OCI-LY3 (cell line): Measurements from ENCODE around the gene CHDH.

Source experiments
- EZH2phosphoT487 ChIP-seq: fragments of 200-600 bp; shearing (Covaris generic); IDR thresholded peaks from 2 replicates; pipeline ENCODE4 v1.6.1; 2018; ENCODE audit warnings: antibody characterized with exemption, mixed run types, low read depth
- TF ChIP-seq, protein P1 (sequence below): fragments of 200-600, 300-600 bp; sonication (generic); IDR thresholded peaks from 2 replicates; pipeline ENCODE4 v1.5.1; 2014; ENCODE audit warnings: antibody characterized with exemption, low read length, low read depth

DNA sequence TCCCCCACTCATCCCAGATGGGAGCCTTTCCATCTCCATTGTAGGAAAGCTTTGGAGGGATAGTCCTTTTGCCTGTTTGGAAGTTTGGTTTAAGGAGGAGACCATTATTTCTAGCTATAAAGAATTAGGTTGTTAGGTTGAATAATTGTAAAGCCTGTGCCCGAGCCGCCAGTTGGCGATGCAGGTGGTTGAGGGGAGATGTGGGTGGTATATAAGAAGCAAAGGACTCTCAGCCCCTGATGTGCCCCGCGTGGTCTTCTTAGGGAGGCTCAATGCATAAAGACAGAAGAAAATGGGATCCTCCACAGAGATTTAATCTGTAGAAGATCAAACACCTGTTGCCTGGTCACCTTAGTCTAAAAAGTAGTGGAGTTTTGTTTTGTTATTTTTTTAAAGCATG lies 55.7 kb downstream of the CHDH start:
- TF ChIP-seq, protein P1, sequence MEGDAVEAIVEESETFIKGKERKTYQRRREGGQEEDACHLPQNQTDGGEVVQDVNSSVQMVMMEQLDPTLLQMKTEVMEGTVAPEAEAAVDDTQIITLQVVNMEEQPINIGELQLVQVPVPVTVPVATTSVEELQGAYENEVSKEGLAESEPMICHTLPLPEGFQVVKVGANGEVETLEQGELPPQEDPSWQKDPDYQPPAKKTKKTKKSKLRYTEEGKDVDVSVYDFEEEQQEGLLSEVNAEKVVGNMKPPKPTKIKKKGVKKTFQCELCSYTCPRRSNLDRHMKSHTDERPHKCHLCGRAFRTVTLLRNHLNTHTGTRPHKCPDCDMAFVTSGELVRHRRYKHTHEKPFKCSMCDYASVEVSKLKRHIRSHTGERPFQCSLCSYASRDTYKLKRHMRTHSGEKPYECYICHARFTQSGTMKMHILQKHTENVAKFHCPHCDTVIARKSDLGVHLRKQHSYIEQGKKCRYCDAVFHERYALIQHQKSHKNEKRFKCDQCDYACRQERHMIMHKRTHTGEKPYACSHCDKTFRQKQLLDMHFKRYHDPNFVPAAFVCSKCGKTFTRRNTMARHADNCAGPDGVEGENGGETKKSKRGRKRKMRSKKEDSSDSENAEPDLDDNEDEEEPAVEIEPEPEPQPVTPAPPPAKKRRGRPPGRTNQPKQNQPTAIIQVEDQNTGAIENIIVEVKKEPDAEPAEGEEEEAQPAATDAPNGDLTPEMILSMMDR: no peak
- no peak for TF ChIP-seq EZH2phosphoT487
